ENCODE results near the gene RAB3IL1.
"Not testable (repeated sequence)": the region's sequence is repeated elsewhere in the genome, so short reads cannot be mapped to it uniquely, and the experiment has no call there.

The RAB3IL1 gene

GRCh38 chr11:61883327-61883726, 34.0 kb downstream of the RAB3IL1 start (continued):
- TF ChIP-seq EGR2 (tag by site-specific recombination; IDR thresholded peaks at IDR 0.05; ENCODE audit: low read depth) (peak; percentile 33; the same call in 1 of the 2 replicates), GLI4 (tag by site-specific recombination; IDR thresholded peaks at IDR 0.05) (no peak), ZNF221 (tag by site-specific recombination; IDR thresholded peaks at IDR 0.05; ENCODE audit: borderline replicate concordance) (no peak)

- TF ChIP-seq ZNF701 (tag by site-specific recombination; IDR thresholded peaks at IDR 0.05) (no peak), ZNF549 (tag by site-specific recombination; IDR thresholded peaks at IDR 0.05) (no peak), ZNF433 (tag by site-specific recombination; IDR thresholded peaks at IDR 0.05; ENCODE audit: low read depth) (no peak), ZNF121 (tag by site-specific recombination; IDR thresholded peaks at IDR 0.05) (no peak), ZNF37A (tag by site-specific recombination; IDR thresholded peaks at IDR 0.05) (no peak), ZNF768 (tag by site-specific recombination; IDR thresholded peaks at IDR 0.05) (no peak), ZNF585B (tag by site-specific recombination; IDR thresholded peaks at IDR 0.05) (no peak), ZNF548 (tag by site-specific recombination; IDR thresholded peaks at IDR 0.05) (no peak), KLF16 (tag by site-specific recombination; IDR thresholded peaks at IDR 0.05) (no peak), ZNF24 (tag by site-specific recombination; IDR thresholded peaks at IDR 0.05) (no peak), ZNF292 (tag by site-specific recombination; IDR thresholded peaks at IDR 0.05; ENCODE audit: borderline replicate concordance, low read depth) (no peak), ZNF221 (tag by site-specific recombination; IDR thresholded peaks at IDR 0.05; ENCODE audit: borderline replicate concordance) (no peak), ZNF510 (tag by site-specific recombination; IDR thresholded peaks at IDR 0.05; ENCODE audit: insufficient replicate concordance) (no peak), ZFHX2 (tag by site-specific recombination; conservative IDR thresholded peaks at IDR 0.05) (no peak), ZNF704 (tag by site-specific recombination; IDR thresholded peaks at IDR 0.05) (no peak), ZBTB8A (tag by site-specific recombination; IDR thresholded peaks at IDR 0.05) (no peak)
- TF ChIP-seq, protein P1, sequence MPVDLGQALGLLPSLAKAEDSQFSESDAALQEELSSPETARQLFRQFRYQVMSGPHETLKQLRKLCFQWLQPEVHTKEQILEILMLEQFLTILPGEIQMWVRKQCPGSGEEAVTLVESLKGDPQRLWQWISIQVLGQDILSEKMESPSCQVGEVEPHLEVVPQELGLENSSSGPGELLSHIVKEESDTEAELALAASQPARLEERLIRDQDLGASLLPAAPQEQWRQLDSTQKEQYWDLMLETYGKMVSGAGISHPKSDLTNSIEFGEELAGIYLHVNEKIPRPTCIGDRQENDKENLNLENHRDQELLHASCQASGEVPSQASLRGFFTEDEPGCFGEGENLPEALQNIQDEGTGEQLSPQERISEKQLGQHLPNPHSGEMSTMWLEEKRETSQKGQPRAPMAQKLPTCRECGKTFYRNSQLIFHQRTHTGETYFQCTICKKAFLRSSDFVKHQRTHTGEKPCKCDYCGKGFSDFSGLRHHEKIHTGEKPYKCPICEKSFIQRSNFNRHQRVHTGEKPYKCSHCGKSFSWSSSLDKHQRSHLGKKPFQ (tag by site-specific recombination; IDR thresholded peaks at IDR 0.05): no peak
- no peak overlapping the region for H3K4me3 ChIP-seq (ENCODE audit: low read depth, low read length)
- H3K36me3 ChIP-seq (ENCODE audit: control insufficient read depth in 2 of 2, insufficient read depth in 1 of 2, low read length in 2 of 2): no peaks in the 10 kb centered on the region
- ChIA-PET POLR2A (no interaction called here), CTCF (interaction anchor here (1.0 to 7.0 kb wide), 7 partner anchors 8 to 225 kb away, joined by 3 to 48 read pairs (median 4); no protein-coding TSS in a partner anchor)
- no peaks in the 10 kb centered on the region for H3K9me3 ChIP-seq (ENCODE audit: control insufficient read depth, insufficient read depth, low read depth, low read length)
- no peaks in the 10 kb centered on the region for H3K4me1 ChIP-seq (ENCODE audit: control insufficient read depth, insufficient read depth, low read length)
- H3K27ac ChIP-seq (ENCODE audit: extremely low read depth, low read depth, low read length): no peak overlapping the region
Observed at GRCh38 chr11:61882879-61883278, 34.5 kb downstream of the RAB3IL1 start.

GRCh38 chr11:61882267-61882666, 35.1 kb downstream of the RAB3IL1 start:
- POLR2A ChIA-PET; H3K9me3 ChIP-seq (ENCODE audit: control insufficient read depth, insufficient read depth, low read depth, low read length); H3K4me3 ChIP-seq (ENCODE audit: low read depth, low read length); H3K36me3 ChIP-seq (ENCODE audit: control insufficient read depth in 2 of 2, insufficient read depth in 1 of 2, low read length in 2 of 2); H3K27ac ChIP-seq (ENCODE audit: extremely low read depth, low read depth, low read length); H3K4me1 ChIP-seq (ENCODE audit: control insufficient read depth, insufficient read depth, low read length): not testable (repeated sequence)
- CTCF ChIA-PET: interaction anchor here (0.5 to 7.0 kb wide), 8 partner anchors 11 to 444 kb away, joined by 3 to 48 read pairs (median 5); no protein-coding TSS in a partner anchor

GRCh38 chr11:61881397-61881796, 36.0 kb downstream of the RAB3IL1 start:
- CTCF ChIA-PET: interaction anchor here (0.6 to 7.0 kb wide), 9 partner anchors 9 to 227 kb away, joined by 3 to 48 read pairs (median 4); no protein-coding TSS in a partner anchor
- H3K9me3 ChIP-seq (ENCODE audit: control insufficient read depth, insufficient read depth, low read depth, low read length): no peaks in the 10 kb centered on the region
- H3K36me3 ChIP-seq (ENCODE audit: control insufficient read depth in 2 of 2, insufficient read depth in 1 of 2, low read length in 2 of 2): no peaks in the 10 kb centered on the region
- POLR2A ChIA-PET: no interaction called here
- no peak overlapping the region for H3K4me3 ChIP-seq (ENCODE audit: low read depth, low read length)
- no peak overlapping the region for H3K27ac ChIP-seq (ENCODE audit: extremely low read depth, low read depth, low read length)
- H3K4me1 ChIP-seq (ENCODE audit: control insufficient read depth, insufficient read depth, low read length): no peaks in the 10 kb centered on the region
- no peak for TF ChIP-seq REST (tag by site-specific recombination; IDR thresholded peaks at IDR 0.05)
- no peak for TF ChIP-seq ZNF621 (tag by site-specific recombination; IDR thresholded peaks at IDR 0.05)
- no peak for TF ChIP-seq ZNF169 (tag by site-specific recombination; IDR thresholded peaks at IDR 0.05)
- TF ChIP-seq ZNF302 (tag by site-specific recombination; IDR thresholded peaks at IDR 0.05; ENCODE audit: low read depth): no peak
- TF ChIP-seq ZNF571 (tag by site-specific recombination; IDR thresholded peaks at IDR 0.05): no peak
- no peak for TF ChIP-seq ZNF830 (tag by site-specific recombination; IDR thresholded peaks at IDR 0.05; ENCODE audit: low read depth)
- no peak for TF ChIP-seq ZNF561 (tag by site-specific recombination; IDR thresholded peaks at IDR 0.05; ENCODE audit: borderline replicate concordance)
